Neuronal stem cell (in vitro differentiated cells): ENCODE measurements around the gene KRTAP29-1.

Source experiments
- DNase-seq: peaks from one replicate; pipeline ENCODE4 v3.0.0-alpha.2; 2013; ENCODE audit warnings: low spot score
- H2AFZ ChIP-seq: one replicate; pipeline ENCODE4 v1.6.1; 2013; ENCODE audit warnings: mild to moderate bottlenecking, low read length, inconsistent platforms
- H2AK5ac ChIP-seq: 2 replicates; pipeline ENCODE4 v1.6.1; 2013; ENCODE audit warnings: low read depth, mild to moderate bottlenecking, inconsistent platforms, low read length, moderate library complexity, mixed read lengths
- H2BK120ac ChIP-seq: 2 replicates; pipeline ENCODE4 v1.6.1; 2013; ENCODE audit warnings: low read depth, mild to moderate bottlenecking, inconsistent platforms, low read length, moderate library complexity, mixed read lengths
- H2BK12ac ChIP-seq: one replicate; pipeline ENCODE4 v1.6.1; 2013; ENCODE audit warnings: low read length, inconsistent platforms
- H2BK15ac ChIP-seq: 2 replicates; pipeline ENCODE4 v1.6.1; 2013; ENCODE audit warnings: mild to moderate bottlenecking, low read length, inconsistent platforms, mixed read lengths
- H2BK5ac ChIP-seq: one replicate; pipeline ENCODE4 v1.6.1; 2013; ENCODE audit warnings: inconsistent platforms, mild to moderate bottlenecking, low read length, moderate library complexity
- H3K14ac ChIP-seq: one replicate; pipeline ENCODE4 v1.6.1; 2013; ENCODE audit warnings: low read length, inconsistent platforms
- H3K18ac ChIP-seq: 2 replicates; pipeline ENCODE4 v1.6.1; 2013; ENCODE audit warnings: low read length, inconsistent platforms
- H3K23ac ChIP-seq: 2 replicates; pipeline ENCODE4 v1.6.1; 2013; ENCODE audit warnings: low read depth, mild to moderate bottlenecking, mixed read lengths, low read length, inconsistent platforms; ENCODE audit not compliant: poor library complexity
- H3K27ac ChIP-seq: replicated peaks from 3 replicates; pipeline ENCODE4 v1.5.1; 2013; ENCODE audit warnings: low read length, inconsistent platforms
- H3K27me3 ChIP-seq, 3 experiments: 2 replicates each; pipeline ENCODE4 v1.6.1; 2013; ENCODE audit warnings: low read length in 3 of 3, mild to moderate bottlenecking in 2 of 3, inconsistent platforms in 1 of 3, low read depth in 1 of 3, mixed read lengths in 1 of 3, moderate library complexity in 1 of 3; ENCODE audit not compliant: control insufficient read depth in 3 of 3, insufficient read depth in 3 of 3
- H3K36me3 ChIP-seq, 2 donors: replicated peaks in 1 of 2; 2 replicates each; pipeline ENCODE4 v1.6.1; 2013; ENCODE audit warnings: low read length in 2 of 2; ENCODE audit not compliant: control insufficient read depth in 2 of 2, insufficient read depth in 2 of 2
- H3K4ac ChIP-seq: 2 replicates; pipeline ENCODE4 v1.6.1; 2013; ENCODE audit warnings: inconsistent platforms, mild to moderate bottlenecking, low read length, moderate library complexity
- H3K4me1 ChIP-seq, 2 donors: 1 replicate in 1 of 2; 2 replicates in 1 of 2; pipeline ENCODE4 v1.6.1; 2013; ENCODE audit warnings: low read length in 2 of 2, low read depth in 1 of 2; ENCODE audit not compliant: control insufficient read depth in 2 of 2, insufficient read depth in 1 of 2
- H3K4me2 ChIP-seq: one replicate; pipeline ENCODE4 v1.6.1; 2013; ENCODE audit warnings: mild to moderate bottlenecking, low read length, inconsistent platforms; ENCODE audit not compliant: insufficient read depth, poor library complexity, severe bottlenecking
- H3K4me3 ChIP-seq, 2 donors: 2 replicates each; pipeline ENCODE4 v1.5.1; 2013; ENCODE audit warnings: low read length in 2 of 2, mild to moderate bottlenecking in 2 of 2, inconsistent platforms in 1 of 2, moderate library complexity in 1 of 2
- H3K79me1 ChIP-seq: one replicate; pipeline ENCODE4 v1.6.1; 2013; ENCODE audit warnings: low read depth, mild to moderate bottlenecking, inconsistent platforms, low read length, moderate library complexity
- H3K9ac ChIP-seq: one replicate; pipeline ENCODE4 v1.6.1; 2013; ENCODE audit warnings: mild to moderate bottlenecking, low read depth, low read length, inconsistent platforms; ENCODE audit not compliant: poor library complexity
- H3K9me3 ChIP-seq, 2 donors: replicated peaks in 1 of 2; 2 replicates each; pipeline versions ENCODE3 to v1.6.1; 2013; ENCODE audit warnings: low read length in 2 of 2, mild to moderate bottlenecking in 2 of 2, inconsistent platforms in 1 of 2, low read depth in 1 of 2, mixed read lengths in 1 of 2, moderate library complexity in 1 of 2; ENCODE audit not compliant: control insufficient read depth in 2 of 2, insufficient read depth in 1 of 2
- H4K8ac ChIP-seq: one replicate; pipeline ENCODE4 v1.6.1; 2013; ENCODE audit warnings: low read depth, mild to moderate bottlenecking, inconsistent platforms, low read length, moderate library complexity
- H4K91ac ChIP-seq: one replicate; pipeline ENCODE4 v1.6.1; 2013; ENCODE audit warnings: low read length, low read depth, mild to moderate bottlenecking, inconsistent platforms; ENCODE audit not compliant: poor library complexity
- WGBS, 2 donors: extraction: QIAGEN DNeasy Blood & Tissue Kit; methylation state at CpG; one replicate each; pipeline ENCODE4 v1.1.7; 2013; ENCODE audit warnings: missing lambda C conversion rate in 2 of 2, mixed read lengths in 1 of 2; ENCODE audit not compliant: insufficient read length in 2 of 2, insufficient replicate concordance in 1 of 2; ENCODE audit errors: extremely low coverage in 2 of 2; 5-methylcytosine and 5-hydroxymethylcytosine counted together

Gene KRTAP29-1

DNA sequence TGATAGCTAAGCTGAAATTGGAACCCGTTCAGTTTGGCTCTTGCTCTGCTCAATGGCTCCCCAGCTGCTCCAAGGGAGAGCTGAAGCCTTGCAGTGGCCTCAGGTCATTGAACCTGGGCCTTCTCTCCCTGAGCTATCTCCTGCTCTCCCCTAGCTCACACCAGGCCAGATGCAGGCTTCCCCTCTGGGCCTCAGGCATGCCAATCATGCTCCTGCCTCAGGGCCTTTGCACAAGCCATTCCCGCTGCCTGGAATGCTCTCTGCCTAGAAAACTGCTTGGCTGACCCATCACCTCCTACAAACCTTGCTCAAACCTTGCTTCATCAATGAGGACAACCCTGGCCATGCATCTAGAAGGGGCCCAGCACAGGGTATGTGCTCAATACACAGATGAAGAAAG, 29.6 kb upstream of the KRTAP29-1 start:
- Histone ChIP-seq H2AK5ac (no peak overlapping the region), H3K9me3 (no peaks in the 10 kb centered on the region), H2AFZ (no peak overlapping the region), H3K9ac (no peak overlapping the region), H3K18ac (no peak overlapping the region), H3K4ac (no peak overlapping the region), H2BK5ac (no peak overlapping the region), H3K36me3 (no peaks in the 10 kb centered on the region), H4K8ac (no peak overlapping the region), H2BK15ac (no peak overlapping the region), H4K91ac (no peak overlapping the region), H2BK120ac (no peak overlapping the region), H3K4me1 (no peaks in the 10 kb centered on the region), H3K27ac (no peak overlapping the region), H3K79me1 (no peaks in the 10 kb centered on the region), H3K27me3 (no peaks in the 10 kb centered on the region), H2BK12ac (no peak overlapping the region), H3K4me3 (no peak overlapping the region), H3K4me2 (no peak overlapping the region), H3K14ac (peak overlapping the region; percentile 3), H3K23ac (no peak overlapping the region)
- DNase-seq, result no peak
- no CpG with 5 or more reads among the region's 2 CpGs for whole genome bisulfite sequencing, 2 donors

DNA sequence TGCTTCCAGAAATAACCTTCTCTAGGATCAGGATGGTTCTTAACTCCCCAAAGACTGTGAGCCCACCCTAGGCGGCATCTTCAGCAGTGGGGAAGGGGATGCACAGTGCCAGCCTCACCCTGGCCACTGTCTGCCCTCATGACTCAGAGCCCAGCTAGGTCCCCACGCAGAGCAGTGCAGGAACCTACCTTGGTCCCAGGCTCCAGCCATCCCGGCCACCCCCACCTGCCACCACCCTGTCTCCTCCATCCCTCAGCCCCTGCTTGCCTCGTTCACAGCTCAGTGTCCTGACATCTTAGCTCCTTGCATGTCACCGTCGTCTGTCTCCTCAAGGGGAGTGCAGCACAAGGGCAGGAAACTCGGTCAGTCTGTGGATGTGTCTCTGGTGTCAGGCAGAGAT, 29.0 kb upstream of the KRTAP29-1 start:
- Histone ChIP-seq H3K14ac (no peak overlapping the region), H3K27ac (no peak overlapping the region), H3K36me3 (no peaks in the 10 kb centered on the region), H3K18ac (peak overlapping the region; percentile 31), H4K91ac (no peak overlapping the region), H3K27me3 (no peaks in the 10 kb centered on the region), H3K4me1 (no peaks in the 10 kb centered on the region), H2BK120ac (no peak overlapping the region), H3K9me3 (no peaks in the 10 kb centered on the region), H3K4me3 (no peak overlapping the region), H2BK12ac (no peak overlapping the region), H4K8ac (no peak overlapping the region), H2AK5ac (no peak overlapping the region), H3K4me2 (no peak overlapping the region), H2AFZ (no peak overlapping the region), H3K23ac (no peak overlapping the region), H3K79me1 (no peaks in the 10 kb centered on the region), H3K4ac (no peak overlapping the region), H3K9ac (no peak overlapping the region), H2BK5ac (no peak overlapping the region), H2BK15ac (no peak overlapping the region)
- no CpG with 5 or more reads among the region's 7 CpGs for WGBS, 2 donors
- DNase-seq, result no peak

DNA sequence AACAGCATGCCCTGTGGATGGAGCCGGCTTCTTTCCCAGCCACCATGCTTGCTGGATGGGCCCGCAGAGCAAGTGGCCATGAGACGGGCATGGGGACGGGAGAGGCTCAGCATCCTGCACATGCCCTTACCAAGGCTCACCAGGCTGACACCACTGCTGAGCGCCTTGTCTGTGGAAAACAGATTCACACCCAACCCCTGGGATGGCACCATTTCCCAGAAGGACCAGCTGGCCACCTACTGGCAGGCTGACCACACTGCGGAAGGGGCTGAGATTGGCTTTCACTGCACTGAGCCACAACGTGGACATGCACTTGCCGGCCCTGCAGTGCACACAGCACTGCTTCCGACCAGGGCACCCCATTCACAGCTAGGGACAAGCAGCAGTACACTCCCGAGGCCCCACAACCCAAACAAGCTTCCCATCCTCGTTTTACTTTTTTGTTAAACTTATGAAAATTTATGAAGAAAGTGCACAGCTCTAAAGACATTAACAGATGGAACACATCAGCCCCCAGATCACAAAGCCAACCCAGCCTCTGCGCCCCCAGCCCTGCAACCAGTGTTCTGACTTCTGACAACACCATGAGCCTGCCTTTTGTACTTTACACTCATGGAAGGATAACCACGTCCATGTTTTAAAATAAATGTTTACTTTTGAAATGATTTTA, 26.8 kb upstream of the KRTAP29-1 start:
- no peak overlapping the region for H3K23ac ChIP-seq
- H2BK15ac ChIP-seq, result peak overlapping the region; percentile 82
- peak; percentile 42 for DNase-seq
- peak overlapping the region; percentile 77 for H3K4ac ChIP-seq
- H3K79me1 ChIP-seq, result no peaks in the 10 kb centered on the region
- H3K9ac ChIP-seq, result no peak overlapping the region
- no peaks in the 10 kb centered on the region for H3K4me1 ChIP-seq
- H3K4me2 ChIP-seq, result no peak overlapping the region
- H4K8ac ChIP-seq, result peak overlapping the region; percentile 85
- no peak overlapping the region for H3K4me3 ChIP-seq
- no CpG with 5 or more reads among the region's 13 CpGs for WGBS, 2 donors
- no peaks in the 10 kb centered on the region for H3K27me3 ChIP-seq
- H3K9me3 ChIP-seq, result no peaks in the 10 kb centered on the region
- no peak overlapping the region for H4K91ac ChIP-seq
- H3K27ac ChIP-seq, result no peak overlapping the region
- peak overlapping the region; percentile 44 for H2BK120ac ChIP-seq
- H3K36me3 ChIP-seq, result no peaks in the 10 kb centered on the region
- H2AFZ ChIP-seq, result no peak overlapping the region
- peak overlapping the region; percentile 29 for H3K18ac ChIP-seq
- peak overlapping the region; percentile 89 for H2BK5ac ChIP-seq
- H2BK12ac ChIP-seq, result no peak overlapping the region
- no peak overlapping the region for H3K14ac ChIP-seq
- peak overlapping the region; percentile 88 for H2AK5ac ChIP-seq

DNA sequence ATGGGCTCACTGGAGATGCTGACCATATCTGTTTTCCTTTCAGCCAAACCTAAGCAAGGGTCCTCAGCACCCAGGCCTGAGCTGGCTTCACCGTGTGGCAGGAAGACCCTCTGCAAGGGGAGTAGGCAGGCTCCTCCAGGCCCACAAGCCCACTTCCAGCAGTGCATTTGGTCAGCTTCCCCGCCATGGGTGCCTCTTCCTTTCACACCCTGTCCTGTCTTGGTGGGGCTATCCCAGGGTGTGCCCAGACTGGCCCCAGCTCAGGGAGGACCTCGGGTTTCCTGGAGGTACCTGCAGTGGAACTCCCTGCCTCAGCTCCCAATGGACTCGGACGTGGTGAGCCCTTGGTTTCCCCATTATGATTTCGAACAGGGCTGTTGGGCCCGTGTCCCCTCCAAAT, 25.6 kb upstream of the KRTAP29-1 start:
- no peaks in the 10 kb centered on the region for H3K36me3 ChIP-seq
- WGBS, 2 donors, result no CpG with 5 or more reads among the region's 7 CpGs
- no peaks in the 10 kb centered on the region for H3K27me3 ChIP-seq
- H2BK15ac ChIP-seq, result peak overlapping the region; percentile 19
- H2AK5ac ChIP-seq, result peak overlapping the region; percentile 88
- H3K23ac ChIP-seq, result no peak overlapping the region
- H2BK120ac ChIP-seq, result peak overlapping the region; percentile 6
- no peak overlapping the region for H3K27ac ChIP-seq
- peak overlapping the region; percentile 89 for H2BK5ac ChIP-seq
- H3K4me2 ChIP-seq, result no peak overlapping the region
- no peak overlapping the region for H3K4me3 ChIP-seq
- H2BK12ac ChIP-seq, result no peak overlapping the region
- H3K14ac ChIP-seq, result peak overlapping the region; percentile 3
- no peak overlapping the region for H3K4ac ChIP-seq
- H3K79me1 ChIP-seq, result no peaks in the 10 kb centered on the region
- H3K18ac ChIP-seq, result peak overlapping the region; percentile 24
- no peak for DNase-seq
- H3K9me3 ChIP-seq, result no peaks in the 10 kb centered on the region
- H4K8ac ChIP-seq, result no peak overlapping the region
- H4K91ac ChIP-seq, result peak overlapping the region; percentile 56
- H3K9ac ChIP-seq, result peak overlapping the region; percentile 63
- no peaks in the 10 kb centered on the region for H3K4me1 ChIP-seq
- H2AFZ ChIP-seq, result no peak overlapping the region
